ENCODE data around the gene KLHL5. TPM values are rescaled to one million over a fixed set of nuclear protein-coding genes. Genes with fewer than 3 reads are reported as not detected.

Gene KLHL5
- total RNA-seq, 1 experiment from 2014 or later = 84.8 TPM

- Histone ChIP-seq H3K27me3 (ENCODE audit: low read length) (no peaks in the 10 kb centered on the region), H3K27ac (ENCODE audit: low read length) (no peak overlapping the region), H2AFZ (ENCODE audit: low read length) (no peak overlapping the region), H3K9ac (ENCODE audit: low read length) (no peak overlapping the region), H3K9me3 (ENCODE audit: low read length) (no peaks in the 10 kb centered on the region), H4K20me1 (ENCODE audit: low read length) (peaks cover 12% of the 10 kb centered on the region; the same call in 1 of the 2 replicates), H3K4me2 (ENCODE audit: low read length) (no peak overlapping the region), H3F3A (ENCODE audit: low read length, unreplicated experiment) (no peaks in the 10 kb centered on the region), H3K79me2 (ENCODE audit: low read length) (peaks cover 93% of the 10 kb centered on the region), H3K4me1 (ENCODE audit: insufficient read depth, low read length) (no peaks in the 10 kb centered on the region), H3K4me3 (ENCODE audit: low read length) (no peak overlapping the region), H3K9me2 (replicated peaks; ENCODE audit: low read length) (no peaks in the 10 kb centered on the region), H3K36me3 (ENCODE audit: low read depth, low read length) (no peaks in the 10 kb centered on the region)
- intact Hi-C loops (cut with micrococcal nuclease) = no loop called here
- CTCF ChIA-PET = no interaction called here
- BruUV-seq (replicated peaks) = no TSS peak
- POLR2A ChIA-PET (ENCODE audit: unreplicated experiment) = no interaction called here
- no peak for TF ChIP-seq EZH2phosphoT487 (IDR thresholded peaks at IDR 0.05; ENCODE audit: borderline replicate concordance, low read length)
- TF ChIP-seq, protein P1, sequence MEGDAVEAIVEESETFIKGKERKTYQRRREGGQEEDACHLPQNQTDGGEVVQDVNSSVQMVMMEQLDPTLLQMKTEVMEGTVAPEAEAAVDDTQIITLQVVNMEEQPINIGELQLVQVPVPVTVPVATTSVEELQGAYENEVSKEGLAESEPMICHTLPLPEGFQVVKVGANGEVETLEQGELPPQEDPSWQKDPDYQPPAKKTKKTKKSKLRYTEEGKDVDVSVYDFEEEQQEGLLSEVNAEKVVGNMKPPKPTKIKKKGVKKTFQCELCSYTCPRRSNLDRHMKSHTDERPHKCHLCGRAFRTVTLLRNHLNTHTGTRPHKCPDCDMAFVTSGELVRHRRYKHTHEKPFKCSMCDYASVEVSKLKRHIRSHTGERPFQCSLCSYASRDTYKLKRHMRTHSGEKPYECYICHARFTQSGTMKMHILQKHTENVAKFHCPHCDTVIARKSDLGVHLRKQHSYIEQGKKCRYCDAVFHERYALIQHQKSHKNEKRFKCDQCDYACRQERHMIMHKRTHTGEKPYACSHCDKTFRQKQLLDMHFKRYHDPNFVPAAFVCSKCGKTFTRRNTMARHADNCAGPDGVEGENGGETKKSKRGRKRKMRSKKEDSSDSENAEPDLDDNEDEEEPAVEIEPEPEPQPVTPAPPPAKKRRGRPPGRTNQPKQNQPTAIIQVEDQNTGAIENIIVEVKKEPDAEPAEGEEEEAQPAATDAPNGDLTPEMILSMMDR (conservative IDR thresholded peaks at IDR 0.05; ENCODE audit: low read depth, low read length) = peak; percentile 32; the same call in 1 of the 2 replicates
- DNase-seq (no peak), ATAC-seq (no peak)
Measured at GRCh38 chr4:39061457-39061856, 575 bp upstream of the KLHL5 start.

- intact Hi-C loops (cut with micrococcal nuclease) = no loop called here
- H3K4me2 ChIP-seq (ENCODE audit: low read length) = no peak overlapping the region
- no peak overlapping the region for H3K4me3 ChIP-seq (ENCODE audit: low read length)
- peaks cover 12% of the 10 kb centered on the region; the same call in 1 of the 2 replicates for H4K20me1 ChIP-seq (ENCODE audit: low read length)
- CTCF ChIA-PET = no interaction called here
- no peaks in the 10 kb centered on the region for H3K27me3 ChIP-seq (ENCODE audit: low read length)
- no peaks in the 10 kb centered on the region for H3F3A ChIP-seq (ENCODE audit: low read length, unreplicated experiment)
- ATAC-seq (no peak), DNase-seq (no peak)
- POLR2A ChIA-PET (ENCODE audit: unreplicated experiment) = no interaction called here
- TF ChIP-seq EZH2 (IDR thresholded peaks at IDR 0.05; ENCODE audit: low read length, unreplicated experiment) (no peak), EZH2phosphoT487 (IDR thresholded peaks at IDR 0.05; ENCODE audit: borderline replicate concordance, low read length) (no peak)
- TF ChIP-seq, protein P1 (conservative IDR thresholded peaks at IDR 0.05; ENCODE audit: low read depth, low read length) = no peak
- no peaks in the 10 kb centered on the region for H3K4me1 ChIP-seq (ENCODE audit: insufficient read depth, low read length)
- peaks cover 92% of the 10 kb centered on the region for H3K79me2 ChIP-seq (ENCODE audit: low read length)
- H3K27ac ChIP-seq (ENCODE audit: low read length) = no peak overlapping the region
- no TSS peak for BruUV-seq (replicated peaks)
- H3K9ac ChIP-seq (ENCODE audit: low read length) = no peak overlapping the region
- H3K9me2 ChIP-seq (replicated peaks; ENCODE audit: low read length) = no peaks in the 10 kb centered on the region
- no peak overlapping the region for H2AFZ ChIP-seq (ENCODE audit: low read length)
- no peaks in the 10 kb centered on the region for H3K9me3 ChIP-seq (ENCODE audit: low read length)
- no peaks in the 10 kb centered on the region for H3K36me3 ChIP-seq (ENCODE audit: low read depth, low read length)
Measured at GRCh38 chr4:39062770-39063097, 702 bp downstream of the KLHL5 start.

- no peak overlapping the region for H3K27ac ChIP-seq (ENCODE audit: low read length)
Measured at GRCh38 chr4:39063430-39063829, 1.4 kb downstream of the KLHL5 start.

More at GRCh38 chr4:39063430-39063829, 1.4 kb downstream of the KLHL5 start:
- no peak overlapping the region for H3K4me3 ChIP-seq (ENCODE audit: low read length)
- ATAC-seq (no peak), DNase-seq (no peak)
- H3K4me1 ChIP-seq (ENCODE audit: insufficient read depth, low read length) = no peaks in the 10 kb centered on the region
- H2AFZ ChIP-seq (ENCODE audit: low read length) = no peak overlapping the region
- H3K4me2 ChIP-seq (ENCODE audit: low read length) = no peak overlapping the region
- peaks cover 92% of the 10 kb centered on the region for H3K79me2 ChIP-seq (ENCODE audit: low read length)
- H3F3A ChIP-seq (ENCODE audit: low read length, unreplicated experiment) = no peaks in the 10 kb centered on the region
- peaks cover 12% of the 10 kb centered on the region; the same call in 1 of the 2 replicates for H4K20me1 ChIP-seq (ENCODE audit: low read length)
- POLR2A ChIA-PET (ENCODE audit: unreplicated experiment) = no interaction called here
- H3K36me3 ChIP-seq (ENCODE audit: low read depth, low read length) = no peaks in the 10 kb centered on the region
- intact Hi-C loops (cut with micrococcal nuclease) = no loop called here
- no peaks in the 10 kb centered on the region for H3K9me2 ChIP-seq (replicated peaks; ENCODE audit: low read length)
- no peak overlapping the region for H3K9ac ChIP-seq (ENCODE audit: low read length)
- TF ChIP-seq EZH2phosphoT487 (IDR thresholded peaks at IDR 0.05; ENCODE audit: borderline replicate concordance, low read length) (no peak), EZH2 (IDR thresholded peaks at IDR 0.05; ENCODE audit: low read length, unreplicated experiment) (no peak)
- TF ChIP-seq, protein P1 (conservative IDR thresholded peaks at IDR 0.05; ENCODE audit: low read depth, low read length) = no peak
- CTCF ChIA-PET = no interaction called here
- no peaks in the 10 kb centered on the region for H3K9me3 ChIP-seq (ENCODE audit: low read length)
- BruUV-seq (replicated peaks) = no TSS peak
- no peaks in the 10 kb centered on the region for H3K27me3 ChIP-seq (ENCODE audit: low read length)

Measured in PC-3 (cell line).